GM21576 (cell line): ENCODE measurements around the gene PCNX1.
"Not testable (repeated sequence)": the region's sequence is repeated elsewhere in the genome, so short reads cannot be mapped to it uniquely, and the experiment has no call there.

Experiments
- ATAC-seq: cut with Tn5 transposase; IDR thresholded peaks from one replicate; pipeline ENCODE4 v1.9.1; 2021; ENCODE audit warnings: mild to moderate bottlenecking, moderate library complexity; ENCODE audit not compliant: unreplicated experiment

The PCNX1 gene

DNA sequence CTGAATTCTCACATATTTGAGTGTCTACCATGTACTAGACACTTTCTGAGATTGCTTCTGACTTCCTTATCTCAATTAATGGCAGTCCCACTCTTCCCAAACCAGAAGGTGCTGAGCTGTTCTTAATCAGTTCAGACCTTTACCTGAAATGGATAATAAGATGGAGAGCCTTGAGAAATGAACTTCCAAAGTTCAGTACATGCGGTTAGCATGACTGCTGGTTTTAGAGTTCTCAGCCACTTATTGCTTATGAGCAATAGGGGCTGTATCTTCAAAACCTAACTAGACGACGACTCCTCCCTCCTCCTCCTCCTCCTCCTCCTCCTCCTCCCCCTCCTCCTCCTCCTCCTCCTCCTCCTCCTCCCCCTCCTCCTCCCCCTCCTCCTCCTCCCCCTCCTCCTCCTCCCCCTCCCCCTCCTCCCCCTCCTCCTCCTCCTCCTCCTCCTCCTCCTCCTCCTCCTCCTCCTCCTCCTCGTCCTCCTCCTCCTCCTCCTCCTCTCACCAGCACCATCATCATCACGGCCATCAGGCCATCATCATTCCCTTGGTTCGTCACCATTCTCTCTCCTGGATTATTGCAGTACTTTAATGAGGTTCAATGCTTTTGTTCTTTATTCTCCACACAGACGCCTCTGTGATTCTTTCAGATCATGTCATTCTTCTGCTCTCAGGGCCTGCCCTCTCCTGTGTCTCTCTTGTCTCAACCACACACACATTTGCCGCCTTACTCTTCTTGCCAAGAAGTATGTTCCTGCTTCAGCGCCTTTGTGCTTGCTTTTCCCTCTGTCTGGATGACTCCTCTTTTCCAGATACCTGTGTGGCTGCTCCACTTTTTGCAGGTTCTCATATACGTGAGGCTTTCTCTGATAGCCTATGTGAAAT, 2.7 kb downstream of the PCNX1 start:
- ATAC-seq, result no peak

- ATAC-seq, result no peak
These were observed 8.2 kb downstream of the PCNX1 start for GRCh38 chr14:70915415-70915814.

GRCh38 chr14:70916300-70916699, 9.0 kb downstream of the PCNX1 start:
- no peak for ATAC-seq

DNA sequence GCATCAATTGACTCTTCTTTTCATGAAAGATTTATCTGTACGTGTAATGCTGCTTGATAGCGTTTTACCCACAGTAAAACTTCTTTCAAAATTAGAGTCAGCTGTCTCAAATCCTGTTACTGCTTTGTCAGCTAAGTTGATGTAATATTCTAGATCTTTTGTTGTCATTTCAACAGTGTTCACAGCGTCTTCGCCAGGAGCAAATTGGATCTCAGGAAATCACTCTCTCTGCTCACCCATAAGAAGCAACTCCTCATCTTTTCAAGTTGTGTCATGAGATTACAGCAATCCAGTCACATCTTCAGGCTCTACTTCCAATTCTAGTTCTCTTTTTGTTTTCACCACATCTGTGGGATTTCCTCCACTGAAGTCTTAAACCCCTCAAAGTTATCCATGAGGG, 9.5 kb downstream of the PCNX1 start:
- ATAC-seq, result no peak

GRCh38 chr14:70917633-70918032, 10.4 kb downstream of the PCNX1 start:
- no peak for ATAC-seq

DNA sequence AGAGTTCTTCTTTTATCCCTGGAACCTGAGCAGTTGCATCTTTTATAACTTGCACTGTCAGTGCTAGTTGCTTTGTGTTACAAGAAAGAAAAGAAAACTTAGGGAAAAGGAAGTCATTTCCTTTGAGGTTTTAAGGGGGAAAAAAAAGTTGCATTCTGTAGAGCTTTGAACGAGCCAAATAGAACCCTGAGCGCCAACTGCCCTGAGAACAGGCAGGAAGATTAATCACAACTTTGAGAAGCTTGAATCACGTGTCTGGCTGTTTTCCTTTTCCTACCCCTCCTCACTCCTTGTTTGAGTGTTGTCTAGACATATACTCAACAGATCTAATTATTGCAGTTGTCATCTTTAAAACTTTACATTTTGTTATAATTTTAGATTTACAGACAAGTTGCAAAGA, 12.5 kb downstream of the PCNX1 start:
- no peak for ATAC-seq

- ATAC-seq, result no peak
These were observed 13.3 kb downstream of the PCNX1 start for GRCh38 chr14:70920608-70921007.

DNA sequence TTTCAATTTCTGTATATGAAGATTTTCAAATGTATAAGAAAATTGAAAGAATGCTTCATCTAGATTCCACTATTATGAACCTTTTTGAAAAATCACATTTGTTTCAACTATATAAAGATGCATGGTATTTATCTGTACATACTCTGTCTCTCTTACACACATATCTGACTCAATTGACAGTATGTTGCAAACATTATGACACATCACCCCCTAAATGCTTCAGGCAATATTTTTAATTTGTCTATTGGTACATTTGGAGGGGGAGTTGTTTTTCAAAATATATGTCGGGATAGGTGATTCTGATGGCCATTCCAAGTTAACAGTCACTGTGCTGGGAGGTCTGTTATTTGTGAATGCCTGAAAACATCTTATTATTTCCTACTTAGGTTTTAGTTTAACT, 14.4 kb downstream of the PCNX1 start:
- ATAC-seq, result no peak

DNA sequence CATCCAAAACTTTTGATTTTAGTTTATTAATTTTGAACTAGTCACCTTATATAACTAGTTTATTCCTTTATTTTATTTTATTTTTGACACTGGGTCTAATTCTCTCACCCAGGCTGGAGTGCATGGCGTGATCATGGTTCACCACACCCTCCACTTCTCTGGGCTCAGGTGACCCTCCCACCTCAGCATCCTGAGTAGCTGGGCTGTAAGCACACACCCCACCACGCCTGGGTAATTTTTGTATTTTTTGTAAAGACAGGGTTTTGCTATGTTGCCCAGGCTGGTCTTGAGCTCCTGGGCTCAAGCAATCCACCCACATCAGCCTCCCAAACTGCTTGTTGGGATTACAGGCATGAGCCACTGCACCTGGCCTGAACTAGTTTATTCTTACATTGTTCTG, 17.3 kb downstream of the PCNX1 start:
- ATAC-seq, result no peak

DNA sequence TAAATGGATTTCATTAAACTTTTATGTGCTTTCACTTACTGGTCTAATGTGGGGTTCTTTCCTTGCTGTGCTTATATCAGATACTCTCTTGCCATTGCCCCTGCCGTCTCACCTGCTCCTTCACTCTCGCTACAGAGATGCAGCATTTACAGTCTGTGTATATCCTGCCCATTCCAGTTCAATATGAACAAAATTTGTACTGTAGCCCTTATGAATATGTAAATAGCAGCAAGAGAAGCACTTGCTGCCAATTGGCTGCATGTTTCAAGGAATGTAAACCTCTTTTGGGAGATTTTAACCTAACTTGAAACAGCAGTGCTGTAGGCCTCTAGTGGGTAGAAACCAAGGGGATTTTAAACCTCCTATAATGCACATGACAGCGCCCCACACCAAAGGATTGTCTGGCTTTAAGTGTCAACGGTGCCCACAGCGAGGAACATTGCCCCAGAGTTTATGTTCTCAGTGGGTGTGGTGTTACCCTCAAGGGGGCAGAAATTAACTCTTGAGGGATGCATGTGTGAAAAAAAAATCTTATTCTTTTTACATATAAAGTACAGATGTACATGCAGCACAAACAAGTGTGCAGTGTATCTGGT, 19.1 kb downstream of the PCNX1 start:
- ATAC-seq, result no peak

DNA sequence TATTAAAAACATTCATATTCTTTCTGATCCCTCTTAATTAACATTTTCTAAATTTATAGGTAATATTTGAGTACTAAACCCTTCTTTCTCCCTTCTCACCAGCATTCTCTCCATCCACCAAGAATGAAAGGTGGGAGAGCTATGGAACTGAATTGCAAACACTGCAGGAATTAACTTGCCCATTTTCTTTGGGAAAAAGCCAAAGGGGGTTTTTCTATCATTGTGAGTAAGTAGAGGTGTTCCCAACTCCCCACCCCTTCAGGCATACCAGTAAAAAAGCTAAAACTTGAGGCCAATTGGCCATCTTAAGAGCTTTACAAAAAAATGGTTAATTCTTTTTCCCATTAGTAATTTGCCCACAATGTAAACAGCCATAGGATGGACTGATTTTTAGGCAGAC, 23.7 kb downstream of the PCNX1 start:
- no peak for ATAC-seq

GRCh38 chr14:70934084-70934483, 26.8 kb downstream of the PCNX1 start:
- ATAC-seq, result no peak

DNA sequence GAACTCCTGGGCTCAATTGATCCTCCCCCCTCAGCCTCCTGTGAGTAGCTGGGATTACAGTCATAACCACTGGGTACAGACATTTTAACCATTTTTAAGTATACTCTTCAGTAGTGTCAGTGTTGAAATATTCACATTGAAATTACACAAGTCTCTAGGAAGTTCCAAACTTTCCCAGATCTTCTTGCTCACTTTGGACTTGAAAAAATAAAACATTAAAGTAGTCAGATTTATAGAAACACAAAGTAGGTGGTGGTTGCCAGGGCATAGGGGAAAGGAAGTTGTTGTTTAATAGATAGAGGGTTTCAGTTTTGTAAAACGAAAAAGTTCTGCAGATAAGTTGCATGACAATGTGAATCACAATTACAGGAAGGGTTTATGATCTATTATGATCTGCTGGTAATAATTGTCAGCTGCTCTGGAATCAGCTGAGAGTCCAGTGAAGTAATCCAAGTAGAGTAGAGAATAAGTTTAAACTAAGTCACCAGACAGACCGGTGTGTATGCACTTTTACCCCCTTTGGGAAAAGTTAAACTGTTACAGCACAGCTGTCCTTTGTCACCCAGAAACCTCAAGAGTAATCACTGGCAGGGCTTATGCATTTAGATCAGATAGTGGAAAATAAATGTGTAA, 27.4 kb downstream of the PCNX1 start:
- ATAC-seq, result no peak

DNA sequence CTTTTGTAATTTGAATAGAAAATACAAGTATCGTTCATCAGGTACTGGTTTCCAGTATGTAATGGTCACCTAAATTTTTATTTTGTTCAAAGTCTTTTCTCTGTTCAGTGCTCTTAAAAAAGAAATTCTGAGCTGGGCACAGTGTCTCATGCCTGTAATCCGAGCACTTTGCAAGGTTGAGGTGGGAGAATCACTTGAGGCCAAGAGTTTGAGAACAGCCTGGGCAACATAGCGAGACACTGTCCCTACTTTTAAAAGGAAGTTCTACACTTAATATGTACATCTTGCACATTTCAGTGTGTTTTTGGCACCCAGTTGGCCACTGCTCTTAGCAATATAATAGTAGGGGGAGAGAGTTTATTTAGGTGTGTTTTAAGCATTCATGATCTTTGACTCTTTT, 27.9 kb downstream of the PCNX1 start:
- no peak for ATAC-seq

GRCh38 chr14:70939693-70940092, 32.4 kb downstream of the PCNX1 start:
- not testable (repeated sequence) for ATAC-seq

GRCh38 chr14:70941637-70942341, 34.5 kb downstream of the PCNX1 start:
- not testable (repeated sequence) for ATAC-seq

DNA sequence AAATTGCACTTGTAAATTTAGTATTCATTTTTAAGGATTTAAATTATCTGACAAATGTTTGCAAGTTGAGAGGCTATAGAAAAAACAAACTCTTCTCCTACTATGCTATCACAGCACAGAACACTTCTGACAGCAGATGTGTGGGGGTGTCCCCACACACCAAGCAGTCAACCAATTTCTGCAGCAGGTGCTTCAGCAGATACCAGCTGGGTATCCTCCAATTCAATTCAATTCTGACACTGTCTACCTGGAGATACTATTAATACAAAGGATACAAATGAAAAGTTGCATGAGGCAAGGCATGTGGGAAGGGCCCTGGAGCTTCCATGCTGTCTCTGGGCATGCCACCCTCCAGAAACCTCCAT, 35.1 kb downstream of the PCNX1 start:
- ATAC-seq, result no peak

GRCh38 chr14:70942721-70943120, 35.5 kb downstream of the PCNX1 start:
- ATAC-seq, result not testable (repeated sequence)

- ATAC-seq, result no peak
These were observed 36.6 kb downstream of the PCNX1 start for GRCh38 chr14:70943838-70944237.

GRCh38 chr14:70947739-70948138, 40.5 kb downstream of the PCNX1 start:
- ATAC-seq, result no peak

- no peak for ATAC-seq
These were observed 45.2 kb downstream of the PCNX1 start for GRCh38 chr14:70952485-70952884.
